GM12878 (cell line): Measurements from ENCODE around the gene EXOC4.

Experiments used
- BACH1 ChIP-seq: fragments of 450-650 bp; IDR thresholded peaks from 2 replicates; pipeline ENCODE4 v1.6.1; 2017; ENCODE audit warnings: mild to moderate bottlenecking, borderline replicate concordance
- CTCF ChIP-seq, 3 experiments: IDR thresholded peaks in 2 of 3; conservative IDR thresholded peaks in 1 of 3; 2 replicates each; pipeline ENCODE4 v1.5.1; 2011; ENCODE audit warnings: low read depth in 3 of 3, low read length in 3 of 3, mild to moderate bottlenecking in 3 of 3, control low read depth in 2 of 3, moderate library complexity in 2 of 3, inconsistent platforms in 1 of 3, mixed read lengths in 1 of 3; ENCODE audit not compliant: control insufficient read depth in 2 of 3, insufficient read depth in 1 of 3; ENCODE audit errors: extremely low read depth in 1 of 3
- DPF2 ChIP-seq: fragments of 450-650 bp; IDR thresholded peaks from 2 replicates; pipeline ENCODE4 v1.6.1; 2017; ENCODE audit warnings: mild to moderate bottlenecking
- EGR1 ChIP-seq, 2 experiments: IDR thresholded peaks; 1 replicate in 1 of 2; 2 replicates in 1 of 2; pipeline ENCODE4 v1.6.1; 2011 to 2012; ENCODE audit warnings: low read depth in 2 of 2, low read length in 2 of 2, borderline replicate concordance in 1 of 2, mild to moderate bottlenecking in 1 of 2, moderate library complexity in 1 of 2
- JUND ChIP-seq: IDR thresholded peaks from 2 replicates; pipeline ENCODE4 v1.6.1; 2012; ENCODE audit warnings: low read depth, mild to moderate bottlenecking, low read length, improper control_type of control experiment, moderate library complexity
- RAD51 ChIP-seq: fragments of 450-650 bp; IDR thresholded peaks from 2 replicates; pipeline ENCODE4 v1.6.1; 2016; ENCODE audit warnings: moderate library complexity, mild to moderate bottlenecking, inconsistent platforms
- RCOR1 ChIP-seq: conservative IDR thresholded peaks from 2 replicates; pipeline ENCODE4 v1.6.1; 2012; ENCODE audit warnings: low read depth, low read length, improper control_type of control experiment
- REST ChIP-seq: IDR thresholded peaks from 2 replicates; pipeline ENCODE4 v1.6.1; 2012; ENCODE audit warnings: mild to moderate bottlenecking, low read depth, low read length
- SP1 ChIP-seq: IDR thresholded peaks from one replicate; pipeline ENCODE4 v1.6.1; 2011; ENCODE audit warnings: low read depth, low read length
- SRF ChIP-seq, 2 experiments: IDR thresholded peaks; 2 replicates each; pipeline ENCODE4 v1.6.1; 2011; ENCODE audit warnings: low read depth in 2 of 2, low read length in 2 of 2, mild to moderate bottlenecking in 1 of 2, moderate library complexity in 1 of 2
- ZNF24 ChIP-seq: fragments of 450-650 bp; IDR thresholded peaks from 2 replicates; pipeline ENCODE4 v1.6.1; 2017; ENCODE audit warnings: antibody characterized with exemption, mild to moderate bottlenecking
- ZNF384 ChIP-seq: IDR thresholded peaks from 2 replicates; pipeline ENCODE4 v1.6.1; 2012; ENCODE audit warnings: low read depth, mild to moderate bottlenecking, low read length, improper control_type of control experiment, borderline replicate concordance

GRCh38 chr7:134030460-134030865 is 777.6 kb downstream of the EXOC4 start:
- TF ChIP-seq SRF (IDR thresholded peaks at IDR 0.05; ENCODE audit: low read depth in 2 of 2, low read length in 2 of 2) (no peak), REST (no peak), ZNF24 (no peak), CTCF (IDR thresholded peaks at IDR 0.05 in 2 of 3, conservative IDR thresholded peaks at IDR 0.05 in 1 of 3; ENCODE audit: control insufficient read depth in 2 of 3, extremely low read depth in 1 of 3, insufficient read depth in 1 of 3, low read depth in 3 of 3, low read length in 3 of 3) (no peak), ZNF384 (no peak), EGR1 (IDR thresholded peaks at IDR 0.05; ENCODE audit: borderline replicate concordance in 1 of 2, low read depth in 2 of 2, low read length in 2 of 2) (no peak), JUND (no peak), RAD51 (no peak), BACH1 (no peak), SP1 (no peak), RCOR1 (no peak), DPF2 (no peak)
